Transverse colon (tissue), 4 donors: Measurements from ENCODE around the gene ACACA. TPM values are rescaled to one million over a fixed set of nuclear protein-coding genes. Genes with fewer than 3 reads are reported as not detected.
A peak's percentile ranks its signal among the peaks of the same experiment; 100 is the strongest.

Experiments used
- DNase-seq: peaks from one replicate; pipeline ENCODE4 v3.0.0-alpha.2; 2019
- H3K27ac ChIP-seq, 4 donors: fragments of 200-600 bp; sonication (generic); 2 replicates each; pipeline ENCODE4 v1.5.1; 2016 to 2018; ENCODE audit warnings: inconsistent platforms in 4 of 4
- H3K27me3 ChIP-seq: fragments of 200-600 bp; sonication (generic); 2 replicates; pipeline ENCODE4 v1.5.1; 2017; ENCODE audit warnings: inconsistent platforms
- H3K36me3 ChIP-seq, 4 donors: fragments of 200-600 bp; sonication (generic); 2 replicates each; pipeline ENCODE4 v1.5.1; 2017 to 2019; ENCODE audit warnings: inconsistent platforms in 4 of 4
- H3K4me1 ChIP-seq, 4 donors: fragments of 200-600 bp; sonication (generic); 2 replicates each; pipeline ENCODE4 v1.5.1; 2017 to 2020; ENCODE audit warnings: inconsistent platforms in 4 of 4
- H3K4me3 ChIP-seq, 4 donors: fragments of 200-600 bp; sonication (generic); 1 replicate in 1 of 4; 2 replicates in 3 of 4; pipeline versions ENCODE4 v1.5.1 to v1.6.1; 2017 to 2019; ENCODE audit warnings: inconsistent platforms in 4 of 4
- H3K9me3 ChIP-seq, 2 donors: fragments of 200-600 bp; sonication (generic); 2 replicates each; pipeline ENCODE4 v1.5.1; 2017 to 2019; ENCODE audit warnings: inconsistent platforms in 2 of 2
- CTCF ChIP-seq, 5 experiments: fragments of 200-600 bp in 3 of 5; fragments of 450-650 bp in 2 of 5; sonication (generic) in 3 of 5; IDR thresholded peaks; 1 replicate in 2 of 5; 2 replicates in 3 of 5; pipeline ENCODE4 v1.5.1; 2016 to 2017; ENCODE audit warnings: antibody characterized with exemption in 5 of 5, inconsistent platforms in 3 of 5, mild to moderate bottlenecking in 2 of 5, moderate library complexity in 1 of 5
- EP300 ChIP-seq: sonication (generic); formaldehyde crosslinking; IDR thresholded peaks from one replicate; pipeline ENCODE4 v1.6.1; 2017; ENCODE audit warnings: antibody characterized with exemption, low read depth
- POLR2A ChIP-seq: fragments of 450-650 bp; IDR thresholded peaks from one replicate; pipeline ENCODE4 v1.6.1; 2016; ENCODE audit warnings: antibody characterized with exemption, mild to moderate bottlenecking, moderate library complexity
- POLR2AphosphoS5 ChIP-seq, 3 donors: sonication (generic); formaldehyde crosslinking; IDR thresholded peaks; one replicate each; pipeline ENCODE4 v1.6.1; 2016; ENCODE audit warnings: antibody characterized with exemption in 3 of 3
- WGBS, 2 donors: methylation state at CpG; one replicate each; pipeline ENCODE4 v1.1.5; 2018; ENCODE audit warnings: low coverage in 1 of 2; 5-methylcytosine and 5-hydroxymethylcytosine counted together
- in situ Hi-C, 4 donors: fragments of 200-750 bp; cut with MboI; loops; one replicate each; pipeline versions ENCODE4 v1.15.0 to v1.15.1; 2017; ENCODE audit warnings: low sequenced_read_pairs in 3 of 4, low pct_ligation_motif_present in 1 of 4, low pct_unique_long_range_greater_than_20kb in 1 of 4
- intact Hi-C: fragments of 100-400 bp; cut with DNase I; formaldehyde crosslinking; loops from one replicate; pipeline ENCODE4 v1.15.1; 2023; ENCODE audit warnings: low total_unique reads
- total RNA-seq, 4 donors: library from RNA; depleted of rRNA; stranded (reverse); fragments of >200 nt; gene quantifications; one replicate each; pipeline ENCODE4 v1.1.0, GENCODE V29; 2016

The ACACA gene
- total RNA-seq, 4 donors from 2014 or later: 21.7 to 173 (median 23.9) TPM

- TF ChIP-seq POLR2AphosphoS5 (IDR thresholded peaks at IDR 0.05) (no peak), EP300 (no peak), CTCF (IDR thresholded peaks at IDR 0.05) (no peak), POLR2A (no peak)
- in situ Hi-C loops: loop anchor here in 2 of 4 donors (25.0 kb wide), 1 partner anchor 774 kb away; the partner anchor contains the start of gene MRM1 (in 2 of the 2)
These were observed 20.2 kb downstream of the ACACA start for GRCh38 chr17:37386462-37386861.

DNA sequence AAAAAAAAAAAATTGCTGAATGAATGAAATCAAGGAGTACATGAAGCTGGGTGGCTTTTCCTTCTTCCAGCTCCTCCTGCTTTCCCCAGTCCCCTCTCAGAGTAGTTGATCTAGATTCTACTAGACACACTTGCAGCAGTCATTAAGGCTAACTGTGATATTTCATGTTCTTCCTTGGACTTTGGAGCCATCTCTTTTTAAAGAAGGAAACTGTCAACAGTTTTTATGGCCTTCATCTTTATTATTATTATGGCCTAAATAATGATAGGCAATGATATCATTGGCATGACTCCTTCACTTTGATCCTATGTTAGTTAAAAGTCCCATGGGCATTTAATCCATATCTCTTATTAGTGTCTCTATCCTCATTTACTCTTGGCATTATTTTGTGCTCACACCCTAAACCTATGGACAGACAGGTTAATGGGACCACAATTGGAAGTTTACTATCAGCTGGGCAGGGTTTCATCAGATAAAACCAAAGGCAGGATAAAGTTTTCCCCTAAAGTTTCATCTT is 21.1 kb downstream of the ACACA start:
- no peak for DNase-seq
- TF ChIP-seq POLR2AphosphoS5 (IDR thresholded peaks at IDR 0.05): no peak
- TF ChIP-seq EP300: no peak
- TF ChIP-seq POLR2A: no peak
- H3K4me3 ChIP-seq: no peak overlapping the region
- peaks cover 0 to 28% (median 9%) of the 10 kb centered on the region in 4 donors for H3K4me1 ChIP-seq
- H3K27me3 ChIP-seq: no peaks in the 10 kb centered on the region
- no peaks in the 10 kb centered on the region for H3K36me3 ChIP-seq
- peak overlapping the region in 2 of 4 donors; percentile 29 to 52 for H3K27ac ChIP-seq
- intact Hi-C loops (no loop called here), in situ Hi-C loops (loop anchor here in 2 of 4 donors (25.0 kb wide), 1 partner anchor 773 kb away; the partner anchor contains the start of gene MRM1 (in 2 of the 2))
- H3K9me3 ChIP-seq: no peaks in the 10 kb centered on the region

More at GRCh38 chr17:37386462-37386861, 20.2 kb downstream of the ACACA start:
- peaks cover 0 to 34% (median 9%) of the 10 kb centered on the region in 4 donors for H3K4me1 ChIP-seq
- no peak overlapping the region for H3K27ac ChIP-seq
- 82 to 86% methylated on average over 3 to 5 of the region's 5 CpGs for WGBS, 2 donors
- no peak overlapping the region for H3K4me3 ChIP-seq
- no peaks in the 10 kb centered on the region for H3K36me3 ChIP-seq
- intact Hi-C loops: no loop called here
- H3K27me3 ChIP-seq: no peaks in the 10 kb centered on the region
- H3K9me3 ChIP-seq: no peaks in the 10 kb centered on the region
- DNase-seq: no peak

- no peaks in the 10 kb centered on the region for H3K36me3 ChIP-seq
- H3K27me3 ChIP-seq: no peaks in the 10 kb centered on the region
- peaks cover 0 to 26% (median 9%) of the 10 kb centered on the region in 4 donors for H3K4me1 ChIP-seq
- DNase-seq: no peak
- peak overlapping the region in 1 of 4 donors; percentile 52 for H3K27ac ChIP-seq
- H3K4me3 ChIP-seq: no peak overlapping the region
- H3K9me3 ChIP-seq: no peaks in the 10 kb centered on the region
- in situ Hi-C loops: loop anchor here in 2 of 4 donors (25.0 kb wide), 1 partner anchor 772 kb away; the partner anchor contains the start of gene MRM1 (in 2 of the 2)
- TF ChIP-seq CTCF (IDR thresholded peaks at IDR 0.05) (no peak), EP300 (no peak), POLR2AphosphoS5 (IDR thresholded peaks at IDR 0.05) (no peak), POLR2A (no peak)
- intact Hi-C loops: no loop called here
- WGBS, 2 donors: 40 to 44% methylated on average over 2 to 3 of the region's 3 CpGs
These were observed 22.0 kb downstream of the ACACA start for GRCh38 chr17:37384560-37385149.

DNA sequence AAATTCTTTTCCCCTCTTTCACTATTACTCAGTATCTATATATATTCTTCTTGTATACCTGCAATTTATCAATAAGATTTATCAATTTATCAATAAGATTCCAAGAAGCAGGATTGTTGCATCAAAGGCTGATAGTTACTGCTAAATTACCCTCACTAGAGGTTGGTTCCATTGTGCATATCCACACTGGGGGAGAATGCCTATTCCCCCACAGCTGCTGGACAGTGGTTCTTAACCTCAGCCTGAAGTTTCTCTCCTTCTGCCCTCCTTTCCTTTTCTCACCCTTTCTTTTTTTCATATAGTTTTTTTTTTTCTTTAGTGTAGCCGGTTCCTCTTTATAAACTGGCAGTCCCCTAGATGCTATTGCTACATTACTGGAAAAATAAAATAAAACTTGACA is 24.6 kb downstream of the ACACA start:
- WGBS, 2 donors: 95 to 100% methylated on average over 1 of the region's 1 CpG
- intact Hi-C loops: no loop called here

More for the DNA sequence above, 24.6 kb downstream of the ACACA start:
- DNase-seq: no peak
- Histone ChIP-seq H3K27me3 (no peaks in the 10 kb centered on the region), H3K4me3 (no peak overlapping the region), H3K4me1 (peaks cover 0 to 18% (median 8%) of the 10 kb centered on the region in 4 donors), H3K36me3 (no peaks in the 10 kb centered on the region), H3K9me3 (no peaks in the 10 kb centered on the region), H3K27ac (no peak overlapping the region)
- in situ Hi-C loops: loop anchor here in 2 of 4 donors (25.0 kb wide), 1 partner anchor 770 kb away; the partner anchor contains the start of gene MRM1 (in 2 of the 2)
- no peak for TF ChIP-seq POLR2A
- no peak for TF ChIP-seq EP300
- TF ChIP-seq POLR2AphosphoS5 (IDR thresholded peaks at IDR 0.05): no peak
- TF ChIP-seq CTCF (IDR thresholded peaks at IDR 0.05): no peak
